Small intestine (tissue), 7 donors: Measurements from ENCODE around the gene SPDYE16. TPM values are rescaled to one million over a fixed set of nuclear protein-coding genes. Genes with fewer than 3 reads are reported as not detected.
"Not testable (repeated sequence)": the region's sequence is repeated elsewhere in the genome, so short reads cannot be mapped to it uniquely, and the experiment has no call there.

Experiments used
- DNase-seq, 2 donors: peaks; one replicate each; pipeline versions ENCODE4 v3.0.0 to v3.0.0-alpha.2; 2013
- FAIRE-seq: peaks from 2 replicates; lab custom pipeline; 2012; peaks lifted over from hg19 to GRCh38; lab: Jason Lieb, UNC
- H3K27ac ChIP-seq, 3 donors: one replicate each; pipeline ENCODE4 v1.5.1; 2013; ENCODE audit warnings: low read length in 2 of 3, mild to moderate bottlenecking in 2 of 3, control low read depth in 1 of 3, inconsistent platforms in 1 of 3, low read depth in 1 of 3, moderate library complexity in 1 of 3
- H3K27me3 ChIP-seq, 3 donors: one replicate each; pipeline ENCODE4 v1.6.1; 2013; ENCODE audit warnings: low read length in 3 of 3, inconsistent platforms in 1 of 3; ENCODE audit not compliant: control insufficient read depth in 3 of 3, insufficient read depth in 3 of 3
- H3K36me3 ChIP-seq, 3 donors: one replicate each; pipeline ENCODE4 v1.6.1; 2013; ENCODE audit warnings: low read length in 3 of 3, inconsistent platforms in 1 of 3, low read depth in 1 of 3, mild to moderate bottlenecking in 1 of 3, moderate library complexity in 1 of 3; ENCODE audit not compliant: control insufficient read depth in 3 of 3, insufficient read depth in 2 of 3
- H3K4me1 ChIP-seq, 3 donors: one replicate each; pipeline ENCODE4 v1.6.1; 2013; ENCODE audit warnings: low read length in 2 of 3, inconsistent platforms in 1 of 3, low read depth in 1 of 3, mild to moderate bottlenecking in 1 of 3, moderate library complexity in 1 of 3; ENCODE audit not compliant: control insufficient read depth in 3 of 3, insufficient read depth in 2 of 3
- H3K4me3 ChIP-seq, 3 donors: one replicate each; pipeline ENCODE4 v1.5.1; 2013; ENCODE audit warnings: low read length in 3 of 3, control low read depth in 1 of 3, inconsistent platforms in 1 of 3, low read depth in 1 of 3, mild to moderate bottlenecking in 1 of 3, moderate library complexity in 1 of 3
- H3K9me3 ChIP-seq, 2 donors: one replicate each; pipeline ENCODE4 v1.6.1; 2013; ENCODE audit warnings: low read depth in 1 of 2, low read length in 1 of 2; ENCODE audit not compliant: control insufficient read depth in 2 of 2, insufficient read depth in 1 of 2
- WGBS, 3 donors: extraction: QIAGEN DNeasy Blood & Tissue Kit; methylation state at CpG; one replicate each; pipeline ENCODE4 v1.1.7; 2013; 5-methylcytosine and 5-hydroxymethylcytosine counted together
- polyA plus RNA-seq, 4 donors: library from polyadenylated mRNA; stranded (reverse) in 3 of 4; unstranded in 1 of 4; fragments of 200-250 nt in 3 of 4; fragments of 120-200 nt in 1 of 4; gene quantifications; one replicate each; pipeline versions ENCODE4 v1.2.1 to v1.2.3, GENCODE V29; 2013
- donor health status: healthy with polysubstance abuse.
- donor health status: control.
- donor health status: control.
- donor health status: Bipolar disorder and iron deficiency.
- donor health status: healthy.

The SPDYE16 gene
- polyA plus RNA-seq, 4 donors: 0.10 to 0.97 TPM; not detected in 2

DNA sequence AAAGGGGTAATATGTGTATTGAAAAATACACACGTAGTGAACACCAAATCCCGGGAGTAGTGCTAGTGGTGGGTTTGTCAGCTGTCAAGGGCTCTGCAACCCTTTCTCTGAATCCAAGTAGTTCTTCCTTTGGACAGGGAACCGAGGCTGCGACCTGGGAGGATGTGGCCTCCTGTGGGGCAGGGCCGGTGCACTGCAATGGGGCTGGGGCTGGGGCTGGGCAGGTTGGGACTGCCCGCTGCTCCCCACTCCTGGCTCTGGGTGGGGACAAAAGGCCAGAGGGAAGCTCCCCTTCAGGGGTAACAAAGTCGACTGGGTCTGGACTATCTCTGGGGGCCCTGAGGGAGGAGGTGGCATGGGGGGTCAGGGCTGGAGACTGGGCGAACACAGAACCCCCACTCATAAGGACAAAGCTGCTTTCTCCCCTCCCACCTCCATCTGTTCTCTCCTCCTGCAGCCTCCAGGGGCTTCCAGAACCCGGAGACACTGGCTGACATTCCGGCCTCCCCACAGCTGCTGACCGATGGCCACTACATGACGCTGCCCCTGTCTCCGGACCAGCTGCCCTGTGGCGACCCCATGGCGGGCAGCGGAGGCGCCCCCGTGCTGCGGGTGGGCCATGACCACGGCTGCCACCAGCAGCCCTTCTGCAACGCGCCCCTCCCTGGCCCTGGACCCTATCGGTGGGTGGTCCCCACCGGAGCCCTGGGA, 31.7 kb downstream of the SPDYE16 start:
- H3K27me3 ChIP-seq, DNase-seq, H3K4me3 ChIP-seq, H3K27ac ChIP-seq, H3K4me1 ChIP-seq, H3K36me3 ChIP-seq, FAIRE-seq, H3K9me3 ChIP-seq: not testable (repeated sequence)
- 77 to 81% (median 80%) methylated on average over 8 to 17 of the region's 24 CpGs for WGBS, 3 donors

DNA sequence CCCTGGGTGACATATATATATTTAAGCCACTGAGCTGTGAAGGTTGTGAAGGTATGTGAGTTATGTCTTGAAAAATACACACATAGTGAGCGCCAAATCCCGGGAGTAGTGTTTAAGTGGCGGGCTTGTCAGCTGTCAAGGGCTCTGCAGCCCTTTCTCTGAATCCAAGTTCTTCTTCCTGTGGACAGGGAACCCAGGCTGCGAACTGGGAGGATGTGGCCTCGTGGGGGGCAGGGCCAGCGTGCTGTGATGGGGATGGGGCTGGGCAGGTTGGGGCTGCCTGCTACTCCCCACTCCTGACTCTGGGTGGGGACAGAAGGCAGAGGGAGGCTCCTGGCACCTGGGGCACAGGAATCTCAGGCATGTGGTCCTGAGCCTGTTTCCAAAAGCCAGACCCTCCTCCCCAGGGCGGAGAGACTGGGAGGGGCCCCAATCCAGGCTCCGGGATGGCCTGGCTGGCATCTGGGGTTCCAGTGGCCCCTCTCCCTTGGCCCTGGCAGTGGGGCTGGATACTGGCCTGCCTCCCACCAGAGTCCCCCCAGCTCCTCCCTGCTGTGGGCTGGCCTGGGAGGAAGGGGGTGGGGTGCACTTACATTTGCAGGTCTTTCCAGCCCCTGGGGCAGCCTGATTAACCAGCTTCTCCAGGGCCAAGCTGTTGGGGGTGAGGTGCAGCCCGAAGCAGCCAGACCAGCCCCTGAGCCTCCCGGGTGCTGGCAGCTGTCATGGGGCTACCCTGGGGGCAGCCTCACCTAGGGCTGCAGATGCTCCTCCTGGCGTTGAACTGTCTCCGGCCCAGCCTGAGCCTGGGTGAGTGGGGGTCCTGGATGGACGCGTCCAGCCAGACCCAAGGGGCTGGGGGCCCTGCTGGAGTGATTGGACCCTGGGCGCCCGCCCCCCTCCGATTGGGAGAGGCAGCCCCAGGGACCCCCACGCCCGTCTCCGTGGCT, 32.9 kb downstream of the SPDYE16 start, which contains the start of gene UPK3B:
Gene UPK3B, plus strand, starts transcription at position 622 of the 947 bp plus-strand sequence. Its CDS starts 101 bp downstream, at position 723.
- DNase-seq: no peak
- no peak for FAIRE-seq

DNA sequence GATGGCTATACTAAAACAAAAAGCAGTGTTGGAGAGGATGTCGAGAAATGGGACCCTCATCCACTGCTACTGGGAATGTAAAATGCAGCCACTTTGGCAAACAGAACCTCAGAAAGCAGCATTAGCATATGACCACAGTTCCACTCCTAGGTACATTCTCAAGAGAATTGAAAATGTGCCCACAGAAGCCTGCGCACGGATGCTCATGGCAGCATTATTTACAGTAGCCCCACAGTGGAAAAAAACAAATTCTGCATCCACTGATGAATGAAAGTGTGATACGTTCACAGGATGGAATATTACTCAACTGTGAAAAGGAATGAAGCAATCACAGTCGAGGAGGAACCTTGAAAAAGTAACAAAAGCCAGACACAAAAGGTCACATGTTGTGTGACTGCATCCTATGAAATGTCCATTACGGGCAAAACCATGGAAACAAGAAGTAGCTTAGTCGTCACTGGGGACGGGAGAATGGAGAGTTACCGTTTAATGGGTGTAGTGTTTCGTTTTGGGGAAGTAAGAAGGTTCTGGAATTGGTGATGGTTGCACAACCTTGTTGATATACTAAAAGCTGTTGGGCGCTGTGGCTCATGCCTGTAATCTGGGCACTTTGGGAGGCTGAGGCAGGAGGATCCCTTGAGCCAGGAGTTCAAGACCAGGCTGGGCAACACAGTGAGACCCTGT, 35.2 kb downstream of the SPDYE16 start:
- Histone ChIP-seq H3K27ac (no peak overlapping the region), H3K9me3 (no peaks in the 10 kb centered on the region), H3K36me3 (peaks cover 3 to 35% (median 9%) of the 10 kb centered on the region in 3 donors), H3K4me3 (no peak overlapping the region), H3K4me1 (no peaks in the 10 kb centered on the region), H3K27me3 (no peaks in the 10 kb centered on the region)
- 83 to 90% (median 88%) methylated on average over 11 of the region's 11 CpGs for WGBS, 3 donors
- FAIRE-seq: no peak
- DNase-seq: no peak

More for the DNA sequence above, 32.9 kb downstream of the SPDYE16 start, which contains the start of gene UPK3B:
- Histone ChIP-seq H3K27me3 (no peaks in the 10 kb centered on the region), H3K27ac (no peak within 1 kb of the TSS), H3K4me1 (peaks cover 0 to 5% (median 0%) of the 10 kb centered on the region in 3 donors), H3K36me3 (peaks cover 3 to 21% (median 7%) of the 10 kb centered on the region in 3 donors), H3K9me3 (no peaks in the 10 kb centered on the region), H3K4me3 (no peak within 1 kb of the TSS)
- WGBS, 3 donors: 45 to 55% (median 52%) methylated on average over 18 to 20 of the region's 20 CpGs

DNA sequence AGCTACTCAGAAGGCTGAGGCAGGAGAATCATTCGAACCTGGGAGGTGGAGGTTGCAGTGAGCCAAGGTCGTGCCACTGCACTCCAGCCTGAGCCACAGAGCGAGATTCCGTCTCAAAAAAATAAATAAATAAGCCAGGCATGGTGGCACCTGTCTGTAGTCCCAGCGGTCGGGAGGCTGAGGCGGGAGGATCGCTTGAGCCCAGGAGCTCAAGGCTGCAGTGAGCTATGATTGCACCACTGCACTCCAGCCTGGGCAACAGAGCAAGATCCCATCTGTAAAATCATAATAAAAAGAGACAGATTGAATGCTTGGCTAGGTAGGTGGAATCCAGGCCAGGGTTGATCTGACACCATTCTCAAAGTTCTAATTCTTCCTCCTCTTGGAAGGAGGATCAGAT, 36.5 kb downstream of the SPDYE16 start:
- not testable (repeated sequence) for H3K9me3 ChIP-seq, H3K27ac ChIP-seq, DNase-seq, H3K4me1 ChIP-seq, H3K27me3 ChIP-seq, H3K4me3 ChIP-seq, FAIRE-seq
- peaks cover 3 to 44% (median 9%) of the 10 kb centered on the region in 3 donors for H3K36me3 ChIP-seq
- WGBS, 3 donors: 93 to 96% (median 96%) methylated on average over 8 of the region's 8 CpGs

DNA sequence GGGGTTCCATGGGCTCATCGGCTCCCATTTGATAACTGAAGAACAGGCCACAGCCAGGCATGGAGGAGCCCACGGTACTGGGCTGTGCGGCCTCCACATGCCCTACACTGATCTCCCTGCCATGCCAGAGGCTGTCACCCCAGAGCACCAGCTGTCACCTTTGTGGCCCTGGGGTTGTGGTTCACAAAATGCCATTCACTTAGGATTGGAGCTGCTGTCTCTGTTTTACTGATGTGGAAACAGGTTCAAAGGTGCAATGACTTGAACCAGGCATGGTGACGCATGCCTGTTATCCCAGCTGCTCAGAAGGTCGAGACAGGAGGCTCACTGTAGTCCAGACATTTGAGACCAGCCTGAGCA, 37.0 kb downstream of the SPDYE16 start:
- Histone ChIP-seq H3K4me3 (no peak overlapping the region), H3K4me1 (no peaks in the 10 kb centered on the region), H3K9me3 (no peaks in the 10 kb centered on the region), H3K27ac (no peak overlapping the region), H3K36me3 (peaks cover 3 to 47% (median 9%) of the 10 kb centered on the region in 3 donors), H3K27me3 (no peaks in the 10 kb centered on the region)
- 75 to 80% (median 76%) methylated on average over 5 of the region's 5 CpGs for WGBS, 3 donors
- no peak for DNase-seq
- no peak for FAIRE-seq

DNA sequence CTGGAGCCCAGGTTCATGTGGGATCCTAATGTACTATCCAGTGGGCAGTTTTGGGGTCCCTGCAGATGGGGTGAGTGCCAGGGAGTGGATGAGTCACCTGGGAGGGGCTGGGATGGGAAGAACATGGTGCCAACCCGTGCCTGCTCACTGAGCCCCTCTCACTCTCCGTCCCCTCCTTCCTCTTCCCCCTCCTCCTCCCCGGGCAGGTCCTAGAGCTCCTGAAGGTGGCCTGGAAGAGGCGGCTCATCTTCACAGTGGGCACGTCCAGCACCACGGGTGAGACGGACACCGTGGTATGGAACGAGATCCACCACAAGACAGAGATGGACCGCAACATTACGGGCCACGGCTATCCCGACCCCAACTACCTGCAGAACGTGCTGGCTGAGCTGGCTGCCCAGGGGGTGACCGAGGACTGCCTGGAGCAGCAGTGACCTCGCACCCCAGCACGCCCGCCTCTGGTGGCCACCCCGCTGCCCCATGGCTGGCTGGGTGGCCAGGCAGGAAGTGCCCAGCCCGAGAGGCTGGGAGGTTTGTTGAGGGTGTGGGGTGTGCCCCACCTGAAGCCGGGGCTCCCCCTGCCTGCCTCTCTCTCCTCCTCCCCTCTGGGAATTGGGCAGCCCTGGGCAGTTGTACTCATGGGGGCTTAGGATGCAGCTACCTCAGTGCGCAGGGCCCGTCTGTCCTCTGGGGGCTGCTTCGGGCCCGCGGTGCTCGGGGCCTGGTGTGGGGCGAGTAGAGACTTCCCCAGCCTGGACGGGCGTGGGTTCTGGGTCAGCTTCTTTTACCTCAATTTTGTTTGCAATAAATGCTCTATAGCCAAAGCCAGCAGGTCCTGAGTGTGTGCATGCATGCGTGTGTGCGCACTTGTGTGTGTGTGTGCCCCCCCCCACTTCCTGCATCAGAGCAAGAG, 37.7 kb downstream of the SPDYE16 start:
- Histone ChIP-seq H3K4me3 (no peak overlapping the region), H3K9me3 (no peaks in the 10 kb centered on the region), H3K36me3 (peaks cover 3 to 50% (median 9%) of the 10 kb centered on the region in 3 donors), H3K27me3 (no peaks in the 10 kb centered on the region), H3K4me1 (no peaks in the 10 kb centered on the region), H3K27ac (no peak overlapping the region)
- DNase-seq (no peak), FAIRE-seq (no peak)
- WGBS, 3 donors: 90 to 93% (median 91%) methylated on average over 25 to 32 of the region's 32 CpGs

DNA sequence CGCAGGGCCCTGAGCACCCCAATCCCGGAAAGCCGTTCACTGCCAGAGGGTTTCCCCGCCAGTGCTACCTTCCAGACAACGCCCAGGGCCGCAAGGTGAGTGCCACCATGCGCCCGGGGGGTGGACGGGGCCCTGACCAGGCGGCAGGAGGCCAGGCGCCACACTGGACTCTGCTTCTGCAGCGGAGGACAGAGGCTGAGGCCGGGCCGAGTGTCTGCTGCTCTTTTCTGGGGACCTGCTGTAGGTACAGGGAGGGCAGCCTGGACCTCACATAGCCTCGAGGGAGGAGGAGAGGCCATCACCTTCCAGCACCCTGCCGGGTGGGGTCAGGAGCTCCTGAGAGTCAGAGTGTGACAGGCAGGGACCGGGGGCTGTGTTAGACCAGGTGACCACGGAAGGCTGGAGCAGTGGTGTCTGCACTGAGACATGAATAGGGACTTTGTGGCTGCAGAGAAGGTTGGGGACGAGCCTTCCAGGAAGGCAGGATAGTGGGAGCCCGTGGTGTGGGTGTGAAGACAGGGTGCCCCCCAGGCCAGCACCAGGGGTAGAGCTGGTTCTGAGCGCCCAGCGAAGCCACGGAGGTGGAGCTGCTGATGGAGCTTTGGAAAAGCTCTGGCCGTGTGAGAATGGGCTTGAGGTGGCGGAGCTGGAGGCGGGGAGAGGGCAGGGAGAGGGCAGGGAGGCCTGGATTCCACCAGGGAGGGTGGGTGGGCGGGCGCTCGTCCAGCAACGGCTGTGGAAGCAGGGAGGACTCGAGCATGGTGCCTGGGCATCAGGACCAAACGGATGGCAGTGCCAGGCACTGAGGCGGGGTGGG, 38.5 kb downstream of the SPDYE16 start:
- H3K9me3 ChIP-seq, H3K27ac ChIP-seq, H3K4me3 ChIP-seq, H3K4me1 ChIP-seq, DNase-seq, FAIRE-seq, H3K27me3 ChIP-seq: not testable (repeated sequence)
- peaks cover 3 to 50% (median 9%) of the 10 kb centered on the region in 3 donors for H3K36me3 ChIP-seq
- 86 to 90% (median 88%) methylated on average over 17 to 24 of the region's 33 CpGs for WGBS, 3 donors
